HAP-1 (cell line): Measurements from ENCODE around the gene CYGB.
"Not testable (repeated sequence)": the region's sequence is repeated elsewhere in the genome, so short reads cannot be mapped to it uniquely, and the experiment has no call there.

ENCODE experiments used
- DNase-seq, 2 experiments: peaks; one replicate each; pipeline ENCODE4 v3.0.0-alpha.2; 2016 to 2020; ENCODE audit warnings: low spot score in 2 of 2
- H3K27me3 ChIP-seq: fragments of 250-450 bp; sonication (Bioruptor Pico); 2 replicates; pipeline ENCODE4 v1.5.1; 2020; ENCODE audit warnings: low read depth, mild to moderate bottlenecking, moderate library complexity
- H3K36me3 ChIP-seq: fragments of 250-450 bp; sonication (Bioruptor Pico); replicated peaks from 2 replicates; pipeline ENCODE4 v1.5.1; 2020; ENCODE audit warnings: mild to moderate bottlenecking
- H3K4me1 ChIP-seq: fragments of 250-450 bp; sonication (Bioruptor Pico); 2 replicates; pipeline ENCODE4 v1.5.1; 2020; ENCODE audit warnings: mild to moderate bottlenecking
- H3K4me3 ChIP-seq: fragments of 250-450 bp; sonication (Bioruptor Pico); 2 replicates; pipeline ENCODE4 v1.5.1; 2020; ENCODE audit warnings: mild to moderate bottlenecking, moderate library complexity
- H3K9me3 ChIP-seq: fragments of 250-450 bp; sonication (Bioruptor Pico); 2 replicates; pipeline ENCODE4 v1.5.1; 2020; ENCODE audit warnings: mild to moderate bottlenecking, moderate library complexity
- in situ Hi-C: fragments of 300-500 bp; cut with MboI; formaldehyde crosslinking; loops from 3 replicates; pipeline ENCODE4 v1.14.3; 2020; ENCODE audit warnings: low sequenced_read_pairs, inconsistent platforms, mixed read lengths

CYGB gene

GRCh38 chr17:76563359-76563758 is 25.9 kb upstream of the CYGB start:
- in situ Hi-C loops, H3K4me3 ChIP-seq, H3K9me3 ChIP-seq, DNase-seq, H3K27me3 ChIP-seq: not testable (repeated sequence)
- peaks cover 23% of the 10 kb centered on the region for H3K4me1 ChIP-seq
- peaks cover 68% of the 10 kb centered on the region for H3K36me3 ChIP-seq

- in situ Hi-C loops, result no loop called here
- DNase-seq, result no peak
Measured at GRCh38 chr17:76562734-76563148, 25.2 kb upstream of the CYGB start.

DNA sequence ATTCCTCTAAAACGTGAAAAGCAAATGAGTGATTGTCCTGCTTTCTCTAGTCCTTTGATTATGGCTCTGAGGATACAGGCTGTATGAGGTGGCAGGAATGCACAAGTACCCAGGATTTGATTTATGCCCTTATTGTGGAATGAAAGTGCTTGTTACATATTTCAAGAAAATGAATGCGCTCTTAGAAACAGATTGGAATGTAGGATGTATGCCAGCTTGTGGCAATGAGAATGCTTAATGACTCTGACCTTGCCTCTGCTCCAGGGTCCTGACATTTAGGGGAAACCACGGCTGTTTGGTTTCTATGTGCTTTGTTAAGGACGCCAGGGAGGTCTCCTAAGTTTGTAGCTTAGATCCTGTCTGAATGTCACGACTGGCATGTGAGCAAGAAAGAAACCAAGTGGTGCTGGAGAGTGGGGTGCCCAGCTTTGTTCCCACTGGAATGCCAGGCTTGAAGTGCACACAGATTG is 24.3 kb upstream of the CYGB start:
- Histone ChIP-seq H3K9me3 (no peaks in the 10 kb centered on the region), H3K4me3 (no peak overlapping the region), H3K27me3 (no peaks in the 10 kb centered on the region), H3K4me1 (peaks cover 23% of the 10 kb centered on the region), H3K36me3 (peaks cover 75% of the 10 kb centered on the region)
- DNase-seq, result no peak
- in situ Hi-C loops, result no loop called here

More at GRCh38 chr17:76562734-76563148, 25.2 kb upstream of the CYGB start:
- Histone ChIP-seq H3K4me1 (peaks cover 23% of the 10 kb centered on the region), H3K9me3 (no peaks in the 10 kb centered on the region), H3K4me3 (no peak overlapping the region), H3K27me3 (no peaks in the 10 kb centered on the region), H3K36me3 (peaks cover 74% of the 10 kb centered on the region)

GRCh38 chr17:76561332-76561731 is 23.8 kb upstream of the CYGB start:
- Histone ChIP-seq H3K4me3 (peak overlapping the region; percentile 89; the same call in 1 of the 2 replicates), H3K9me3 (no peaks in the 10 kb centered on the region), H3K36me3 (peaks cover 74% of the 10 kb centered on the region), H3K4me1 (peaks cover 27% of the 10 kb centered on the region), H3K27me3 (no peaks in the 10 kb centered on the region)
- DNase-seq, result no peak
- in situ Hi-C loops, result no loop called here

- Histone ChIP-seq H3K4me1 (peaks cover 29% of the 10 kb centered on the region), H3K27me3 (no peaks in the 10 kb centered on the region), H3K36me3 (peaks cover 71% of the 10 kb centered on the region), H3K4me3 (peak overlapping the region; percentile 89), H3K9me3 (no peaks in the 10 kb centered on the region)
- DNase-seq, result no peak
- in situ Hi-C loops, result no loop called here
Measured at GRCh38 chr17:76560877-76561221, 23.3 kb upstream of the CYGB start.

GRCh38 chr17:76560036-76560876 is 22.7 kb upstream of the CYGB start:
- H3K4me3 ChIP-seq, result peak overlapping the region; percentile 89
- peaks cover 35% of the 10 kb centered on the region for H3K4me1 ChIP-seq
- no peaks in the 10 kb centered on the region for H3K27me3 ChIP-seq
- in situ Hi-C loops, result no loop called here
- DNase-seq, result no peak
- peaks cover 69% of the 10 kb centered on the region for H3K36me3 ChIP-seq
- H3K9me3 ChIP-seq, result no peaks in the 10 kb centered on the region; the same call in 1 of the 2 replicates

GRCh38 chr17:76559460-76559859 is 22.0 kb upstream of the CYGB start:
- H3K4me3 ChIP-seq, result peak overlapping the region; percentile 89
- H3K27me3 ChIP-seq, in situ Hi-C loops, H3K9me3 ChIP-seq, DNase-seq: not testable (repeated sequence)
- peaks cover 63% of the 10 kb centered on the region for H3K36me3 ChIP-seq
- peaks cover 37% of the 10 kb centered on the region for H3K4me1 ChIP-seq

GRCh38 chr17:76558198-76559095 is 20.9 kb upstream of the CYGB start:
- Histone ChIP-seq H3K9me3 (no peaks in the 10 kb centered on the region; the same call in 1 of the 2 replicates), H3K36me3 (peaks cover 59% of the 10 kb centered on the region), H3K27me3 (no peaks in the 10 kb centered on the region), H3K4me3 (peak overlapping the region; percentile 89), H3K4me1 (peaks cover 37% of the 10 kb centered on the region)
- no peak for DNase-seq
- in situ Hi-C loops, result no loop called here

DNA sequence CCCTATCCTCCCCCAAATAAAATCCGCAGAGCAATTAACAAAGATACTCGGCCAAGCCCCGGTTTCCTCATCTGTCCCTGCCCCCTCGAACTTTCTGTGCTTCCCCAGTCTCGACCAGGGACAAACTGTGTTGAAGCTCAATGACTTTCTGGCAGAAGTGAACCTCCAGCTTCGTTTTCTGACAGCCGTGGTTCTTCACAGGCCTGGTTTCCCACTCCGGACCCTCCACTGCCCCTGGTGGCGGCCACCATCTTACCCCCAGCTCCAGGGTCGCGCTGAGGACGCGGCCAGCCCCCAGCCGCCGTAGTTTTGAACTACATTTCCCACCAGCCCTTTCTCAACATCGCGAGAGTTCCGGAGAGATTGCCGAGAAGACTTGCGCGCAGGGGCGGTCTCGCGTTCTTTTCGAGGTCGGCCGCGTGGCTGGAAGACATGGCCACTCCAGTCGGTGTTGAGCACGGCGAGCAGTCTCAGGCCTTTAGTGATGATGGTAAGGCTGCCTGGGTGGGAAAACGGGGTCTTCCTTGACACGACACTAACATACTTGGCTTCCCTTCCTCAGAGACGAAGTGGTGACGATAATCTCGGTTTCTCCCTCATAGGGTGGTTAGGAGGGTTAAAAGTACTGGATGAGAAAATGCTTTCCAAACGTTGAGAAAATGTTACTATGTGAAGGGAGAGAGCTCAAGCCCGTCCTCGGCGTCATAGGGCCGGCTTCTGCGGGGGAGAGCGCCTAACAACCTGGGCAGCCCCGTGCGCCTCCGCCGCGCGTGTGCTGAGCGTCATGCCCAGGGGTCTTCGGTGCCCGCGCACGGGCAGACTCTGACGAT is 20.1 kb upstream of the CYGB start:
- in situ Hi-C loops, result no loop called here
- Histone ChIP-seq H3K27me3 (no peaks in the 10 kb centered on the region), H3K36me3 (peaks cover 52% of the 10 kb centered on the region), H3K4me1 (peaks cover 37% of the 10 kb centered on the region), H3K4me3 (peak overlapping the region; percentile 89), H3K9me3 (no peaks in the 10 kb centered on the region; the same call in 1 of the 2 replicates)
- peak; percentile 94 to 98 for DNase-seq

GRCh38 chr17:76556765-76557367 is 19.4 kb upstream of the CYGB start:
- in situ Hi-C loops, result no loop called here
- DNase-seq, result no peak
- Histone ChIP-seq H3K4me3 (peak overlapping the region; percentile 89), H3K9me3 (no peaks in the 10 kb centered on the region; the same call in 1 of the 2 replicates), H3K27me3 (no peaks in the 10 kb centered on the region), H3K36me3 (peaks cover 47% of the 10 kb centered on the region), H3K4me1 (peaks cover 37% of the 10 kb centered on the region)

- no peak for DNase-seq
- H3K9me3 ChIP-seq, result no peaks in the 10 kb centered on the region; the same call in 1 of the 2 replicates
- in situ Hi-C loops, result no loop called here
- no peak overlapping the region for H3K4me3 ChIP-seq
- peaks cover 15% of the 10 kb centered on the region for H3K4me1 ChIP-seq
- H3K36me3 ChIP-seq, result peaks cover 19% of the 10 kb centered on the region
- no peaks in the 10 kb centered on the region for H3K27me3 ChIP-seq
Measured at GRCh38 chr17:76554131-76554530, 16.6 kb upstream of the CYGB start.

- no peaks in the 10 kb centered on the region for H3K27me3 ChIP-seq
- no peak for DNase-seq
- in situ Hi-C loops, result no loop called here
Measured at GRCh38 chr17:76553178-76553908, 15.8 kb upstream of the CYGB start.

More at GRCh38 chr17:76553178-76553908, 15.8 kb upstream of the CYGB start:
- H3K36me3 ChIP-seq, result peaks cover 12% of the 10 kb centered on the region
- H3K4me1 ChIP-seq, result peaks cover 15% of the 10 kb centered on the region
- H3K4me3 ChIP-seq, result no peak overlapping the region
- H3K9me3 ChIP-seq, result no peaks in the 10 kb centered on the region; the same call in 1 of the 2 replicates
